IMR-90 (cell line): ENCODE results near the gene EIF4A2. TPM values are rescaled to one million over a fixed set of nuclear protein-coding genes. Genes with fewer than 3 reads are reported as not detected.

Experiments used
- ATAC-seq: fragments of 200-7000 bp; cut with Tn5 transposase; 2 replicates; pipeline ENCODE4 v1.9.1; 2020; ENCODE audit warnings: low read depth, mild to moderate bottlenecking, moderate library complexity
- BruUV-seq: library from RNA; stranded (reverse); fragments of 400-500 nt; replicated peaks from 2 replicates; lab custom pipeline; 2021; lab: Mats Ljungman, UMichigan
- CTCF ChIA-PET: fragments of 300-600 bp; formaldehyde crosslinking; extraction: SDS; loops from one replicate; lab custom pipeline; 2021; ENCODE audit warnings: antibody characterized with exemption; lab: Yijun Ruan, JAX
- POLR2A ChIA-PET: fragments of 300-600 bp; sonication (Branson Sonifier 250); formaldehyde crosslinking; loops from one replicate; lab custom pipeline; 2022; ENCODE audit warnings: antibody characterized with exemption; ENCODE audit not compliant: unreplicated experiment; lab: Charles Lee
- DNase-seq: peaks from one replicate; pipeline ENCODE4 v3.0.0; 2013
- H2AFZ ChIP-seq: replicated peaks from 2 replicates; pipeline ENCODE3; 2013; ENCODE audit warnings: low read length, mild to moderate bottlenecking; ENCODE audit not compliant: poor library complexity
- H2AK5ac ChIP-seq: 2 replicates; pipeline ENCODE4 v1.6.1; 2013; ENCODE audit warnings: low read depth, low read length, inconsistent platforms
- H2AK9ac ChIP-seq: replicated peaks from 2 replicates; pipeline ENCODE3; 2013; ENCODE audit warnings: mild to moderate bottlenecking, low read depth, low read length, moderate library complexity; ENCODE audit not compliant: poor library complexity
- H2BK120ac ChIP-seq: 2 replicates; pipeline ENCODE4 v1.6.1; 2013; ENCODE audit warnings: low read depth, low read length, inconsistent platforms
- H2BK15ac ChIP-seq: 3 replicates; pipeline ENCODE4 v1.6.1; 2013; ENCODE audit warnings: low read depth, low read length, inconsistent platforms
- H2BK20ac ChIP-seq: 2 replicates; pipeline ENCODE4 v1.6.1; 2013; ENCODE audit warnings: low read depth, mild to moderate bottlenecking, inconsistent platforms, low read length, moderate library complexity
- H2BK5ac ChIP-seq: 2 replicates; pipeline ENCODE4 v1.6.1; 2013; ENCODE audit warnings: mild to moderate bottlenecking, low read depth, low read length, inconsistent platforms; ENCODE audit not compliant: poor library complexity, severe bottlenecking
- H3K14ac ChIP-seq: replicated peaks from 2 replicates; pipeline ENCODE4 v1.6.1; 2013; ENCODE audit warnings: low read depth, low read length, inconsistent platforms
- H3K18ac ChIP-seq: 2 replicates; pipeline ENCODE4 v1.6.1; 2013; ENCODE audit warnings: low read depth, low read length, control low read depth
- H3K23ac ChIP-seq: 2 replicates; pipeline ENCODE4 v1.6.1; 2013; ENCODE audit warnings: low read depth, low read length, inconsistent platforms
- H3K27ac ChIP-seq: 2 replicates; pipeline ENCODE4 v1.5.1; 2013; ENCODE audit warnings: mild to moderate bottlenecking, control low read depth, low read length; ENCODE audit not compliant: insufficient read depth
- H3K27me3 ChIP-seq: 2 replicates; pipeline ENCODE4 v1.6.1; 2013; ENCODE audit warnings: low read length; ENCODE audit not compliant: control insufficient read depth, insufficient read depth
- H3K36me3 ChIP-seq: 2 replicates; pipeline ENCODE4 v1.6.1; 2013; ENCODE audit warnings: low read length, mixed read lengths; ENCODE audit not compliant: control insufficient read depth, insufficient read depth
- H3K4ac ChIP-seq: 2 replicates; pipeline ENCODE4 v1.6.1; 2013; ENCODE audit warnings: low read depth, low read length, inconsistent platforms
- H3K4me1 ChIP-seq: 2 replicates; pipeline ENCODE4 v1.6.1; 2013; ENCODE audit warnings: low read length, mixed read lengths; ENCODE audit not compliant: control insufficient read depth, insufficient read depth
- H3K4me2 ChIP-seq: 2 replicates; pipeline ENCODE4 v1.6.1; 2013; ENCODE audit warnings: low read depth, mild to moderate bottlenecking, control low read depth, low read length, moderate library complexity
- H3K4me3 ChIP-seq: 2 replicates; pipeline ENCODE4 v1.5.1; 2013; ENCODE audit warnings: low read depth, mild to moderate bottlenecking, control low read depth, low read length, moderate library complexity; ENCODE audit not compliant: insufficient read depth
- H3K56ac ChIP-seq: 2 replicates; pipeline ENCODE4 v1.6.1; 2013; ENCODE audit warnings: low read length, inconsistent platforms; ENCODE audit not compliant: insufficient read depth; ENCODE audit errors: extremely low read depth
- H3K79me1 ChIP-seq, 2 experiments: 2 replicates each; pipeline ENCODE4 v1.6.1; 2013; ENCODE audit warnings: low read length in 2 of 2, inconsistent platforms in 1 of 2, low read depth in 1 of 2
- H3K9ac ChIP-seq: 2 replicates; pipeline ENCODE4 v1.6.1; 2013; ENCODE audit warnings: low read depth, low read length, control low read depth
- H3K9me1 ChIP-seq: 2 replicates; pipeline ENCODE4 v1.6.1; 2013; ENCODE audit warnings: low read length, inconsistent platforms; ENCODE audit not compliant: insufficient read depth
- H3K9me3 ChIP-seq: 2 replicates; pipeline ENCODE4 v1.6.1; 2013; ENCODE audit warnings: low read length; ENCODE audit not compliant: control insufficient read depth, insufficient read depth
- H4K20me1 ChIP-seq: 2 replicates; pipeline ENCODE4 v1.6.1; 2013; ENCODE audit warnings: low read length, inconsistent platforms; ENCODE audit not compliant: insufficient read depth
- H4K5ac ChIP-seq: 2 replicates; pipeline ENCODE4 v1.6.1; 2013; ENCODE audit warnings: mild to moderate bottlenecking, low read depth, low read length, control low read depth
- H4K8ac ChIP-seq, 2 experiments: 2 replicates each; pipeline ENCODE4 v1.6.1; 2013; ENCODE audit warnings: low read depth in 2 of 2, low read length in 2 of 2, control low read depth in 1 of 2, inconsistent platforms in 1 of 2
- H4K91ac ChIP-seq: 2 replicates; pipeline ENCODE4 v1.6.1; 2013; ENCODE audit warnings: low read depth, low read length, inconsistent platforms; ENCODE audit not compliant: insufficient read depth
- BHLHE40 ChIP-seq: fragments of 150-350 bp; IDR thresholded peaks from 2 replicates; pipeline ENCODE4 v1.6.1; 2016; ENCODE audit warnings: mild to moderate bottlenecking, low read depth, low read length
- CEBPB ChIP-seq: IDR thresholded peaks from 2 replicates; pipeline ENCODE4 v1.6.1; 2012; ENCODE audit warnings: low read depth, low read length, improper control_type of control experiment
- CHD1 ChIP-seq: IDR thresholded peaks from 2 replicates; pipeline ENCODE4 v1.6.1; 2012; ENCODE audit warnings: low read depth, low read length, improper control_type of control experiment
- NFE2L2 ChIP-seq: fragments of 150-350 bp; IDR thresholded peaks from 2 replicates; pipeline ENCODE4 v1.6.1; 2016; ENCODE audit warnings: low read depth, mild to moderate bottlenecking, low read length
- RAD21 ChIP-seq: IDR thresholded peaks from 2 replicates; pipeline ENCODE4 v1.6.1; 2012; ENCODE audit warnings: low read length, improper control_type of control experiment
- SMC3 ChIP-seq: fragments of 150-350 bp; IDR thresholded peaks from 2 replicates; pipeline ENCODE4 v1.6.1; 2016; ENCODE audit warnings: low read depth, mild to moderate bottlenecking, antibody characterized with exemption, low read length, moderate library complexity
- WGBS, 2 experiments: methylation state at CpG; one replicate each; pipeline versions ENCODE4 v1.1.5 to v1.1.7; 2013; ENCODE audit warnings: missing lambda C conversion rate in 2 of 2; ENCODE audit not compliant: insufficient read length in 1 of 2; ENCODE audit errors: extremely low coverage in 2 of 2; 5-methylcytosine and 5-hydroxymethylcytosine counted together
- dilution Hi-C: fragments of 300-500 bp; cut with HindIII; formaldehyde crosslinking; loops from one replicate; pipeline ENCODE4 v1.14.3; 2018; ENCODE audit warnings: low sequenced_read_pairs; ENCODE audit not compliant: unreplicated experiment
- in situ Hi-C: fragments of 300-500 bp; cut with MboI; formaldehyde crosslinking; loops from 3 replicates; pipeline ENCODE4 v1.14.3; 2019; ENCODE audit warnings: low sequenced_read_pairs, inconsistent platforms, mixed read lengths
- intact Hi-C: fragments of 100-400 bp; cut with micrococcal nuclease; formaldehyde crosslinking; loops from 2 replicates; pipeline ENCODE4 v1.10.0; 2022
- microRNA-seq, 2 experiments: library from miRNA; stranded (forward) in 1 of 2; unstranded in 1 of 2; fragments of 10-50 nt in 1 of 2; fragments of <30 nt in 1 of 2; gene quantifications in 1 of 2; microRNA quantifications in 1 of 2; one replicate each; pipeline versions ENCODE3 to v1.1.0; 2013 to 2020; ENCODE audit not compliant: insufficient read depth in 1 of 2, insufficient read length in 1 of 2, unreplicated experiment in 1 of 2
- polyA plus RNA-seq, 3 experiments: library from polyadenylated mRNA; depleted of rRNA; stranded (reverse); fragments of >200 nt; gene quantifications; 2 replicates each; pipeline ENCODE4 v1.2.3, GENCODE V29; 2012; ENCODE audit warnings: low replicate concordance in 1 of 3
- small RNA-seq, 5 experiments: library from RNA; depleted of rRNA; stranded (forward); fragments of <200 nt; gene quantifications; one replicate each; pipeline ENCODE3, GENCODE V24; 2012
- total RNA-seq: library from RNA; depleted of rRNA; stranded (reverse); fragments of >200 nt; gene quantifications from 2 replicates; pipeline ENCODE4 v1.2.3, GENCODE V29; 2012; rRNA removed

EIF4A2 gene
- total and polyA plus RNA-seq, 2 of the 4 experiments (the other 2 are of a cell fraction): 310 to 320 TPM

DNA sequence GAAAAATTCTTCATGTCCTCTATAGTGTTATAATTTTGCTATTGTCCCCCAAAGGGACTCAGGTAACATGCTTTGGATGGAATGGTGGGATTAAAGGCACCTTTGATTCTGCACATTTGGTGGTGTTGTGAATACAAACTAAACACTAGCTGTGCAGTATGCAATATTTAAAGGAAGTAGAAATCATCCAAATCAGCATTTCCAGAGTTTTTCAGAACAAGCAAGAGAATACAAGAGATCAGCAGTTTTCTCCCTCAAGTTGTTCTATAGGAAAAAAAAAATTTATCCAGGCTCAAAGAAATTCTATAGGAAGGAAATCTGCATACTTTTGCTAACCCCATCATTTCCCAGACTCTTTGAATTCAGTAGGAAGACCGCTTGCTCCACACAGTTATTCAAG lies 48.9 kb downstream of the EIF4A2 start:
- CTCF ChIA-PET: no interaction called here
- Histone ChIP-seq H2AFZ (no peak overlapping the region), H3K56ac (no peak overlapping the region), H3K18ac (no peak overlapping the region), H2BK120ac (no peak overlapping the region), H4K5ac (no peak overlapping the region), H3K36me3 (no peaks in the 10 kb centered on the region), H2AK9ac (no peak overlapping the region), H3K27me3 (peaks cover 35% of the 10 kb centered on the region), H4K8ac (no peak overlapping the region), H3K4me3 (no peak overlapping the region), H3K4me2 (no peak overlapping the region), H3K9ac (no peak overlapping the region), H4K20me1 (no peaks in the 10 kb centered on the region), H3K9me3 (no peaks in the 10 kb centered on the region), H3K27ac (no peak overlapping the region), H2BK5ac (no peak overlapping the region), H2BK20ac (no peak overlapping the region), H3K14ac (no peak overlapping the region), H2AK5ac (no peak overlapping the region), H3K4me1 (no peaks in the 10 kb centered on the region), H3K79me1 (no peaks in the 10 kb centered on the region), H3K23ac (no peak overlapping the region), H3K9me1 (no peaks in the 10 kb centered on the region), H4K91ac (no peak overlapping the region), H3K4ac (no peak overlapping the region), H2BK15ac (no peak overlapping the region)
- intact Hi-C loops (loop anchor here (5.0 kb wide), 1 partner anchor 320 kb away; no protein-coding TSS in a partner anchor), dilution Hi-C loops (no loop called here), in situ Hi-C loops (no loop called here)
- no CpG with 5 or more reads among the region's 1 CpG for WGBS, 2 experiments
- POLR2A ChIA-PET: no interaction called here
- ATAC-seq (no peak), DNase-seq (no peak)
- TF ChIP-seq CHD1 (no peak), RAD21 (no peak), CEBPB (no peak), BHLHE40 (no peak), NFE2L2 (no peak), SMC3 (no peak)
- BruUV-seq: no TSS peak

Small RNA genes within 50 kb of the gene (microRNA-seq; reads per million reads assigned to microRNA genes)
- gene MIR1248 (ENCODE audit: unreplicated experiment) (12.8 reads per million, percentile 25 among the genes with 10 or more reads in this experiment), gene RF00092 (ENCODE audit: insufficient read depth, insufficient read length) (not detected), gene RNU6-1105P (ENCODE audit: insufficient read depth, insufficient read length) (not detected), gene SNORA4 (ENCODE audit: insufficient read depth, insufficient read length) (not detected), gene SNORA63 (ENCODE audit: insufficient read depth, insufficient read length) (not detected), gene SNORA81 (ENCODE audit: insufficient read depth, insufficient read length) (not detected), gene SNORD2 (ENCODE audit: insufficient read depth, insufficient read length) (not detected)

Small RNA genes within 50 kb of the gene (small RNA-seq; reads per million reads assigned to genes)
- 0 reads per million in 5 experiments for gene RF00092
- gene RNU6-1105P: 0 reads per million in 5 experiments
- 0 reads per million in 5 experiments for gene SNORA4
- gene SNORA63: 0 reads per million in 5 experiments
- gene SNORA81: 0 reads per million in 5 experiments
- 0 reads per million in 5 experiments for gene SNORD2

Other genes with a start within 250 kb of the EIF4A2 start
- gene CRYGS, start 239.2 kb upstream of the EIF4A2 start, total RNA-seq: 0.36 and 0.56 TPM in 2 replicates
- gene CRYGS, start 239.2 kb upstream of the EIF4A2 start, polyA plus RNA-seq (2012; rRNA removed): 2.1 TPM in 2 replicates
- gene TBCCD1, start 216.2 kb upstream of the EIF4A2 start, total RNA-seq: 17.8 and 19.7 TPM in 2 replicates
- 6.5 and 7.9 TPM in 2 replicates for gene TBCCD1, start 216.2 kb upstream of the EIF4A2 start, polyA plus RNA-seq (2012; rRNA removed)
- gene DNAJB11, start 212.9 kb upstream of the EIF4A2 start, total RNA-seq: 27.4 and 62.8 TPM in 2 replicates
- 42.4 and 48.6 TPM in 2 replicates for gene DNAJB11, start 212.9 kb upstream of the EIF4A2 start, polyA plus RNA-seq (2012; rRNA removed)
- not detected in 2 replicates for gene AHSG, start 170.5 kb upstream of the EIF4A2 start, total RNA-seq
- not detected in 2 replicates for gene AHSG, start 170.5 kb upstream of the EIF4A2 start, polyA plus RNA-seq (2012; rRNA removed)
- gene FETUB, start 143.2 kb upstream of the EIF4A2 start, total RNA-seq: not detected in 2 replicates
- not detected in 2 replicates for gene FETUB, start 143.2 kb upstream of the EIF4A2 start, polyA plus RNA-seq (2012; rRNA removed)
- gene HRG, start 117.6 kb upstream of the EIF4A2 start, total RNA-seq: not detected in 2 replicates
- not detected in 2 replicates for gene HRG, start 117.6 kb upstream of the EIF4A2 start, polyA plus RNA-seq (2012; rRNA removed)
- not detected in 2 replicates for gene KNG1, start 66.2 kb upstream of the EIF4A2 start, total RNA-seq
- gene KNG1, start 66.2 kb upstream of the EIF4A2 start, polyA plus RNA-seq (2012; rRNA removed): not detected in 2 replicates
- gene RFC4, start 22.9 kb downstream of the EIF4A2 start, total RNA-seq: 19.5 and 34.4 TPM in 2 replicates
- 21.2 and 27.9 TPM in 2 replicates for gene RFC4, start 22.9 kb downstream of the EIF4A2 start, polyA plus RNA-seq (2012; rRNA removed)
- gene ADIPOQ, start 59.1 kb downstream of the EIF4A2 start, total RNA-seq: not detected in 2 replicates
- gene ADIPOQ, start 59.1 kb downstream of the EIF4A2 start, polyA plus RNA-seq (2012; rRNA removed): not detected in 2 replicates
- gene ST6GAL1, start 146.9 kb downstream of the EIF4A2 start, total RNA-seq: 1.4 and 1.7 TPM in 2 replicates
- gene ST6GAL1, start 146.9 kb downstream of the EIF4A2 start, polyA plus RNA-seq (2012; rRNA removed): 2.5 and 2.9 TPM in 2 replicates